Neural cell (in vitro differentiated cells): ENCODE data around the gene IL15. TPM values are rescaled to one million over a fixed set of nuclear protein-coding genes. Genes with fewer than 3 reads are reported as not detected.

Source experiments
- H2AFZ ChIP-seq: fragments of 200-600, 300-800 bp; sonication (generic), shearing (Covaris generic); 2 replicates; pipeline ENCODE4 v1.6.0; 2014; ENCODE audit warnings: low read depth, mild to moderate bottlenecking, antibody characterized with exemption, low read length, moderate library complexity
- H3F3A ChIP-seq: fragments of 200-600 bp; shearing (Covaris generic); 2 replicates; pipeline ENCODE4 v1.6.1; 2016; ENCODE audit warnings: mild to moderate bottlenecking, moderate library complexity, mixed read lengths, antibody characterized with exemption, low read length; ENCODE audit not compliant: insufficient read depth, poor library complexity, severe bottlenecking
- H3K27ac ChIP-seq: fragments of 200-600, 300-800 bp; sonication (generic), shearing (Covaris generic); 2 replicates; pipeline ENCODE4 v1.5.1; 2014; ENCODE audit warnings: mild to moderate bottlenecking, low read length, moderate library complexity
- H3K27me3 ChIP-seq: fragments of 300-800, 200-600 bp; sonication (generic), shearing (Covaris generic); 2 replicates; pipeline ENCODE4 v1.6.0; 2014; ENCODE audit warnings: mild to moderate bottlenecking, low read depth, low read length, moderate library complexity; ENCODE audit not compliant: insufficient read depth
- H3K36me3 ChIP-seq: fragments of 300-800, 200-600 bp; sonication (generic), shearing (Covaris generic); 2 replicates; pipeline ENCODE4 v1.5.1; 2014; ENCODE audit warnings: mild to moderate bottlenecking, antibody characterized with exemption, low read length, moderate library complexity; ENCODE audit not compliant: insufficient read depth
- H3K4me2 ChIP-seq: fragments of 300-800, 200-600 bp; sonication (generic), shearing (Covaris generic); 2 replicates; pipeline ENCODE4 v1.6.0; 2014; ENCODE audit warnings: mild to moderate bottlenecking, low read length
- H3K4me3 ChIP-seq: fragments of 300-800, 200-600 bp; sonication (generic), shearing (Covaris generic); 2 replicates; pipeline ENCODE4 v1.5.1; 2014; ENCODE audit warnings: mild to moderate bottlenecking, low read length, moderate library complexity
- H3K79me2 ChIP-seq: fragments of 200-600 bp; shearing (Covaris generic); replicated peaks from 2 replicates; pipeline ENCODE4 v1.6.0; 2014; ENCODE audit warnings: mild to moderate bottlenecking, low read length, moderate library complexity; ENCODE audit not compliant: insufficient read depth
- H3K9ac ChIP-seq: fragments of 300-800, 200-600 bp; sonication (generic), shearing (Covaris generic); 2 replicates; pipeline ENCODE4 v1.6.1; 2016; ENCODE audit warnings: mild to moderate bottlenecking, low read length, mixed read lengths
- H3K9me2 ChIP-seq: fragments of 200-600 bp; shearing (Covaris generic); 2 replicates; pipeline ENCODE4 v1.6.1; 2016; ENCODE audit warnings: mild to moderate bottlenecking, low read length, mixed read lengths; ENCODE audit not compliant: insufficient read depth
- H3K9me3 ChIP-seq: fragments of 200-600, 300-800 bp; sonication (generic), shearing (Covaris generic); 2 replicates; pipeline ENCODE4 v1.6.1; 2016; ENCODE audit warnings: mild to moderate bottlenecking, mixed run types, low read length, moderate library complexity, mixed read lengths
- H4K20me1 ChIP-seq: fragments of 200-600 bp; shearing (Covaris generic); 2 replicates; pipeline ENCODE4 v1.6.1; 2016; ENCODE audit warnings: mild to moderate bottlenecking, mixed run types; ENCODE audit not compliant: insufficient read depth
- CTCF ChIP-seq: fragments of 450-650 bp; IDR thresholded peaks from 2 replicates; pipeline ENCODE4 v1.5.1; 2014; ENCODE audit warnings: antibody characterized with exemption, mild to moderate bottlenecking, moderate library complexity; ENCODE audit not compliant: poor library complexity, severe bottlenecking
- EP300 ChIP-seq: fragments of 450-650 bp; conservative IDR thresholded peaks from 2 replicates; pipeline ENCODE4 v1.6.1; 2014; ENCODE audit warnings: antibody characterized with exemption, mild to moderate bottlenecking, moderate library complexity; ENCODE audit not compliant: poor library complexity, severe bottlenecking
- EZH2 ChIP-seq: fragments of 200-600, 300-800 bp; shearing (Covaris generic), sonication (generic); IDR thresholded peaks from 2 replicates; pipeline ENCODE4 v1.6.1; 2014; ENCODE audit warnings: antibody characterized with exemption, low read length, borderline replicate concordance, mild to moderate bottlenecking; ENCODE audit not compliant: insufficient read depth, poor library complexity, severe bottlenecking
- MXI1 ChIP-seq: fragments of 450-650 bp; conservative IDR thresholded peaks from 2 replicates; pipeline ENCODE4 v1.6.1; 2014; ENCODE audit warnings: antibody characterized with exemption, mild to moderate bottlenecking; ENCODE audit not compliant: poor library complexity, severe bottlenecking
- POLR2AphosphoS5 ChIP-seq: IDR thresholded peaks from 2 replicates; pipeline ENCODE4 v1.6.1; 2012
- RAD21 ChIP-seq: fragments of 450-650 bp; conservative IDR thresholded peaks from 2 replicates; pipeline ENCODE4 v1.6.1; 2014; ENCODE audit warnings: antibody characterized with exemption, mild to moderate bottlenecking, moderate library complexity
- REST ChIP-seq: IDR thresholded peaks from 2 replicates; pipeline ENCODE4 v1.6.1; 2012; ENCODE audit warnings: borderline replicate concordance
- SMC3 ChIP-seq: fragments of 450-650 bp; conservative IDR thresholded peaks from 2 replicates; pipeline ENCODE4 v1.6.1; 2014; ENCODE audit warnings: antibody characterized with exemption, mild to moderate bottlenecking, moderate library complexity; ENCODE audit not compliant: poor library complexity
- TAF1 ChIP-seq: IDR thresholded peaks from 2 replicates; pipeline ENCODE4 v1.6.1; 2012; ENCODE audit warnings: low read depth
- polyA plus RNA-seq: library from polyadenylated mRNA; depleted of rRNA; stranded (reverse); fragments of >200 nt; gene quantifications from 2 replicates; pipeline ENCODE4 v1.2.3, GENCODE V29; 2014

The IL15 gene
- polyA plus RNA-seq, 1 donor from 2014 or later = not detected

- H3K9ac ChIP-seq = no peak overlapping the region
- H4K20me1 ChIP-seq = no peaks in the 10 kb centered on the region
- no peaks in the 10 kb centered on the region for H3K79me2 ChIP-seq
- H3K27me3 ChIP-seq = no peaks in the 10 kb centered on the region
- H2AFZ ChIP-seq = no peak overlapping the region
- H3K27ac ChIP-seq = no peak overlapping the region
- H3K4me3 ChIP-seq = no peak overlapping the region
- H3K4me2 ChIP-seq = no peak overlapping the region
- no peaks in the 10 kb centered on the region for H3F3A ChIP-seq
- H3K9me2 ChIP-seq = no peaks in the 10 kb centered on the region
- H3K36me3 ChIP-seq = no peaks in the 10 kb centered on the region
- no peak for TF ChIP-seq SMC3
- TF ChIP-seq EP300 = no peak
- no peak for TF ChIP-seq TAF1
- no peaks in the 10 kb centered on the region for H3K9me3 ChIP-seq
These were observed 88.3 kb downstream of the IL15 start for GRCh38 chr4:141724646-141725045.

GRCh38 chr4:141727420-141727819, 91.0 kb downstream of the IL15 start:
- Histone ChIP-seq H3K27ac (no peak overlapping the region), H3K79me2 (no peaks in the 10 kb centered on the region), H3K4me2 (no peak overlapping the region), H3K27me3 (no peaks in the 10 kb centered on the region), H2AFZ (no peak overlapping the region), H3K9me2 (no peaks in the 10 kb centered on the region), H3K9ac (no peak overlapping the region), H4K20me1 (no peaks in the 10 kb centered on the region), H3K4me3 (no peak overlapping the region), H3F3A (no peaks in the 10 kb centered on the region), H3K36me3 (no peaks in the 10 kb centered on the region), H3K9me3 (no peaks in the 10 kb centered on the region)
- TF ChIP-seq SMC3 = no peak
- TF ChIP-seq EZH2 = no peak
- no peak for TF ChIP-seq REST
- no peak for TF ChIP-seq TAF1
- TF ChIP-seq CTCF = no peak
- TF ChIP-seq POLR2AphosphoS5 = no peak
- no peak for TF ChIP-seq MXI1

GRCh38 chr4:141730805-141731204, 94.4 kb downstream of the IL15 start:
- H3K9me2 ChIP-seq = no peaks in the 10 kb centered on the region
- no peak overlapping the region for H3K9ac ChIP-seq
- H3F3A ChIP-seq = no peaks in the 10 kb centered on the region
- H3K36me3 ChIP-seq = no peaks in the 10 kb centered on the region
- no peak for TF ChIP-seq RAD21
- no peak for TF ChIP-seq SMC3
- H3K4me3 ChIP-seq = no peak overlapping the region
- no peak overlapping the region for H2AFZ ChIP-seq
- no peak overlapping the region for H3K27ac ChIP-seq
- no peaks in the 10 kb centered on the region for H3K27me3 ChIP-seq
- H4K20me1 ChIP-seq = no peaks in the 10 kb centered on the region
- no peaks in the 10 kb centered on the region for H3K9me3 ChIP-seq
- no peak overlapping the region for H3K4me2 ChIP-seq
- H3K79me2 ChIP-seq = no peaks in the 10 kb centered on the region
